Measurements from ENCODE around the gene TASOR.

Gene TASOR

GRCh38 chr3:56684029-56684428, 964 bp upstream of the TASOR start:
- no peak for DNase-seq

DNA sequence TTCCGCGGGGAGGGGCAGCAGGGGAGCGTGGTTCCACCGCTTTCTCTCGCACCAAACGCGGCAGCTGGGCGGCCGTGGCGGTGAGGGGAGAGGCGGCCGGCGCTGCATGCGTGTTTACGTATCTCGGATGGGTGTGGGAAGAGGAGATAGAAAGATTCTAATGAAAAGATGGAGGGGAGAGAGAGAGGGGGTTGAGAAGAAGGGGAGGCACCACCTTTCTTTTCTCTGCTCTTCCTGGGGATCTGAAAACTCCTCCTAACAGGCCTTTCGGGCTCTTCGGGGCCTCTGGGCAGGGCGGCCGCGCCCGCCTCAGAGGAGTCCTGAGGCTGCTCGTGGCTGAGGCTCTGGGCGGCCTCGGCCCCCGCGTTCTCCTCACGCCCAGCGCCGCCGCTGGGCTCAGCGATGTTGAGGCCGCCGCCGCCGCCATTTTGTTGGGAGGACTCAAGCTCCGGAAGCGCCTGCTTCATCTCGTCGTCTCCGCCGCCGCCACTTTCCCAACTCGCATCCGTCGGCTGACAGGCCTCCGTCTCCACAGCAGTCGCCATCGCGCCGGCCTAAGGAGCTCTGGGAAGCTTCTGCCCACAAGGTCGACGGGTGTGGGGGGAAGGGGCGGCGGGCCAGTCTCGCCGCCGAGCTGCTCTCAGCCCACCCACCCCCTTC, 473 bp downstream of the TASOR start:
- peak; percentile 42 for DNase-seq

- DNase-seq = no peak
These were observed 1.0 kb downstream of the TASOR start for GRCh38 chr3:56681984-56682461.

DNA sequence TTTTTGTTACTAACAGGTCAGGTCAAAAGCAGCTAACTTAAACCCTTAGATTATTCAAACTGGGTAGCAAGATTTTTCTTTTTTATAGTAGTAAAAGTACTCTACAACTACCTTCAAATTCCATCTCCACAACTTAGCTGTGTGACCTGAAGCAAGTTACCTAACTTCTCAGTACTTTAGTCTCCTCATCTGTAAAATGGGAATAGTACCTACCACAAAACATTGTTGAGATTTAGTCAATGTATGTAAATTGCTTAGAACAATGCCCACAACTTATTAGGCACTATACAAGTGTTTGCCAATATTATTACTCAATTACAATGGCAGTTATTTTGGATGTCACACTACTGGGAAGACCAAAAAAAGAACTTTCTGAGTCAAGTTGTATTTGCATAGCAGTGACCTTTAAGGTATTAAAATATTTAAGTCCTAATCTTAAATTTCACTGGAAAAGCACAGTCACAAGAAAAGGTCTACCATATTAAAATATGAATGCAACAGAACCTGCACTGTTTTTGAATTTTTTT, 2.9 kb downstream of the TASOR start:
- DNase-seq = no peak

DNA sequence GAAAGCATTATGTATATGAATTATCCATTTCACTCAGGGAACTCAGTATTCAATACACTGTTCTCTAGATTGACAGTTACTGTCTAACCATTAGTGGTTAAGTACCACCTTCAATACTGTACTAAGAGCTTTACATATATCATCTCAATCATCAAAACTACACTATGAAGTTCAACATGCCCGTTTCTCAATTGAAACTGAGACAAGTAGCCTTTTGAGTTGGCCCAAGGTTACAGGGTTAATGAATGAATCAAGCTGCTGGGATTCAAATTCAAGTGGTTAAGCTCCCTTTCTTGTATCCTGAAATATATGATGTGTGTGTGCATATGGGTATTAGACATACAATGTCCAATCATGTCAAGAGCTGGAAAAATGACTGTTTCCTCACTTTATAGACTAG, 5.8 kb downstream of the TASOR start:
- no peak for DNase-seq

- DNase-seq = no peak
These were observed 9.1 kb downstream of the TASOR start for GRCh38 chr3:56673781-56674457.

- no peak for DNase-seq
These were observed 15.0 kb downstream of the TASOR start for GRCh38 chr3:56667973-56668579.

- DNase-seq = no peak
These were observed 18.2 kb downstream of the TASOR start for GRCh38 chr3:56664823-56665222.

DNA sequence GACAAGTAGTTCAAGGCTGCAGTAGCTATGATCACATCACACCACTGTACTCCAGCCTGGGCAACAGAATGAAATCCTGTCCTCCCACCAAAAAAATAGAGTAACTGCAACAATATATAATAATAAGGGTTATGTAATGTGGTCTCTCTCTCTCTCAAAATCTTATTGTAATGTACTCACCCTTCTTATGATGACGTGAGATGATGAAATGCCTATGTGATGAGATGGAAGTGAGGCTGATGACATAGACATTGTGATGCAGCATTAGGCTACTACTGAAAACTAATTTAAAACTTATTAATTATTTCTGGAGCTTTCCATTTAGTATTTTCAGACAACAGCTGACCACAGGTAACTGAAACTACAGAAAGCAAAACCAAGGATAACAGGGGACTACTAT, 27.4 kb downstream of the TASOR start:
- DNase-seq = no peak

GRCh38 chr3:56654460-56654859, 28.6 kb downstream of the TASOR start:
- DNase-seq = no peak

- DNase-seq = no peak
These were observed 37.7 kb downstream of the TASOR start for GRCh38 chr3:56645407-56645806.

- no peak for DNase-seq
These were observed 49.2 kb downstream of the TASOR start for GRCh38 chr3:56633602-56634535.
